Measurements from ENCODE around the gene TMPRSS3.

The TMPRSS3 gene

GRCh38 chr21:42435401-42435800, 39.5 kb upstream of the TMPRSS3 start:
- no peak overlapping the region for H3K27ac ChIP-seq
- no peak for TF ChIP-seq ZFX (IDR thresholded peaks at IDR 0.05)
- no peak for TF ChIP-seq CTCF (conservative IDR thresholded peaks at IDR 0.05)

- no peak overlapping the region for H3K27ac ChIP-seq
- TF ChIP-seq CTCF (conservative IDR thresholded peaks at IDR 0.05) (no peak), ZFX (IDR thresholded peaks at IDR 0.05) (no peak)
Measured at GRCh38 chr21:42434884-42435283, 39.0 kb upstream of the TMPRSS3 start.

GRCh38 chr21:42433946-42434551, 38.2 kb upstream of the TMPRSS3 start:
- H3K27ac ChIP-seq, result no peak overlapping the region
- TF ChIP-seq ZFX (IDR thresholded peaks at IDR 0.05) (no peak), CTCF (conservative IDR thresholded peaks at IDR 0.05) (no peak)

- no peak overlapping the region for H3K27ac ChIP-seq
- TF ChIP-seq ZFX (IDR thresholded peaks at IDR 0.05), result no peak
- TF ChIP-seq CTCF (conservative IDR thresholded peaks at IDR 0.05), result no peak
Measured at GRCh38 chr21:42432695-42433094, 36.8 kb upstream of the TMPRSS3 start.

GRCh38 chr21:42431196-42431595, 35.3 kb upstream of the TMPRSS3 start:
- no peak overlapping the region for H3K27ac ChIP-seq
- TF ChIP-seq CTCF (conservative IDR thresholded peaks at IDR 0.05) (no peak), ZFX (IDR thresholded peaks at IDR 0.05) (no peak)

GRCh38 chr21:42430521-42430920, 34.7 kb upstream of the TMPRSS3 start:
- no peak overlapping the region for H3K27ac ChIP-seq

GRCh38 chr21:42429856-42430255, 34.0 kb upstream of the TMPRSS3 start:
- H3K27ac ChIP-seq, result no peak overlapping the region
- TF ChIP-seq ZFX (IDR thresholded peaks at IDR 0.05) (no peak), CTCF (conservative IDR thresholded peaks at IDR 0.05) (no peak)

More at GRCh38 chr21:42430521-42430920, 34.7 kb upstream of the TMPRSS3 start:
- TF ChIP-seq ZFX (IDR thresholded peaks at IDR 0.05), result no peak
- TF ChIP-seq CTCF (conservative IDR thresholded peaks at IDR 0.05), result no peak
